ENCODE measurements around the gene KCNH5. TPM values are rescaled to one million over a fixed set of nuclear protein-coding genes. Genes with fewer than 3 reads are reported as not detected.

The KCNH5 gene
- total RNA-seq, 1 experiment from 2014 or later = 1.4 TPM

- Mint-ChIP-seq H3K4me3 (no peak overlapping the region), H3K9me3 (no peaks in the 10 kb centered on the region), H3K36me3 (no peaks in the 10 kb centered on the region), H3K27ac (no peak overlapping the region), H3K4me1 (peaks cover 4% of the 10 kb centered on the region; the same call in 1 of the 2 replicates), H3K27me3 (ENCODE audit: low read depth) (no peaks in the 10 kb centered on the region)
- TF ChIP-seq NFYB (CRISPR knock-in tag; conservative IDR thresholded peaks at IDR 0.05; ENCODE audit: low read depth) (no peak), JUN (CRISPR knock-in tag; IDR thresholded peaks at IDR 0.05) (no peak), RELA (CRISPR knock-in tag; IDR thresholded peaks at IDR 0.05; ENCODE audit: borderline replicate concordance) (no peak), ZNF138 (CRISPR knock-in tag; conservative IDR thresholded peaks at IDR 0.05) (no peak), ZMAT4 (CRISPR knock-in tag; IDR thresholded peaks at IDR 0.05) (no peak), GTF2I (CRISPR knock-in tag; conservative IDR thresholded peaks at IDR 0.05) (no peak), ATF2 (CRISPR knock-in tag; IDR thresholded peaks at IDR 0.05; ENCODE audit: borderline replicate concordance, low read depth) (no peak), JAZF1 (CRISPR knock-in tag; IDR thresholded peaks at IDR 0.05) (no peak), TCF7 (CRISPR knock-in tag; IDR thresholded peaks at IDR 0.05; ENCODE audit: low read depth) (no peak), IRF1 (CRISPR knock-in tag; IDR thresholded peaks at IDR 0.05) (no peak), SMAD4 (CRISPR knock-in tag; IDR thresholded peaks at IDR 0.05) (no peak), PREB (CRISPR knock-in tag; IDR thresholded peaks at IDR 0.05; ENCODE audit: borderline replicate concordance) (no peak)
- ChIA-PET POLR2A (no interaction called here), CTCF (no interaction called here)
- ATAC-seq (no peak), DNase-seq (ENCODE audit: low spot score) (no peak)
Observed at GRCh38 chr14:63011623-63012022, 33.6 kb downstream of the KCNH5 start.

- ATAC-seq (no peak), DNase-seq (ENCODE audit: low spot score) (no peak)
- H3K4me3 Mint-ChIP-seq = no peak overlapping the region
- H3K27me3 Mint-ChIP-seq (ENCODE audit: low read depth) = no peaks in the 10 kb centered on the region
- ChIA-PET POLR2A (no interaction called here), CTCF (no interaction called here)
- H3K4me1 Mint-ChIP-seq = peaks cover 5% of the 10 kb centered on the region; the same call in 1 of the 2 replicates
- no peaks in the 10 kb centered on the region for H3K9me3 Mint-ChIP-seq
- no peak overlapping the region for H3K27ac Mint-ChIP-seq
- no peak for TF ChIP-seq EMX1 (CRISPR knock-in tag; IDR thresholded peaks at IDR 0.05)
- TF ChIP-seq KAT7 (CRISPR knock-in tag; IDR thresholded peaks at IDR 0.05; ENCODE audit: borderline replicate concordance) = no peak
- no peak for TF ChIP-seq ATF1 (CRISPR knock-in tag; IDR thresholded peaks at IDR 0.05)
- TF ChIP-seq ARID4B (CRISPR knock-in tag; IDR thresholded peaks at IDR 0.05; ENCODE audit: borderline replicate concordance) = no peak
- TF ChIP-seq NFATC4 (CRISPR knock-in tag; IDR thresholded peaks at IDR 0.05) = no peak
- TF ChIP-seq NR2C2 (CRISPR knock-in tag; IDR thresholded peaks at IDR 0.05) = no peak
- no peak for TF ChIP-seq MAX (CRISPR knock-in tag; IDR thresholded peaks at IDR 0.05)
- H3K36me3 Mint-ChIP-seq = no peaks in the 10 kb centered on the region
Observed at GRCh38 chr14:63009495-63009894, 35.8 kb downstream of the KCNH5 start.
